Smooth muscle cell (in vitro differentiated cells): ENCODE results near the gene HYLS1. TPM values are rescaled to one million over a fixed set of nuclear protein-coding genes. Genes with fewer than 3 reads are reported as not detected.

Source experiments
- DNase-seq: peaks from one replicate; lab custom pipeline; 2025; ENCODE audit not compliant: unreplicated experiment; lab: John Stamatoyannopoulos, UW
- H2AFZ ChIP-seq: fragments of 200-600 bp; sonication (generic); 2 replicates; pipeline ENCODE4 v1.6.0; 2016; ENCODE audit warnings: antibody characterized with exemption, low read depth, mild to moderate bottlenecking
- H3F3A ChIP-seq: fragments of 200-600 bp; sonication (generic); 2 replicates; pipeline ENCODE4 v1.6.0; 2017; ENCODE audit warnings: antibody characterized with exemption, low read depth
- H3K27ac ChIP-seq: fragments of 200-600 bp; sonication (generic); 2 replicates; pipeline ENCODE4 v1.5.1; 2016; ENCODE audit warnings: low read depth, mild to moderate bottlenecking
- H3K27me3 ChIP-seq: fragments of 200-600 bp; sonication (generic); 2 replicates; pipeline ENCODE4 v1.6.1; 2016; ENCODE audit warnings: low read depth, mild to moderate bottlenecking
- H3K36me3 ChIP-seq: fragments of 200-600 bp; sonication (generic); 2 replicates; pipeline ENCODE4 v1.5.1; 2016; ENCODE audit warnings: low read depth
- H3K4me1 ChIP-seq: fragments of 200-600 bp; sonication (generic); 2 replicates; pipeline ENCODE4 v1.5.1; 2016; ENCODE audit warnings: low read depth
- H3K4me2 ChIP-seq: fragments of 200-600 bp; sonication (generic); 2 replicates; pipeline ENCODE4 v1.6.0; 2016; ENCODE audit warnings: mild to moderate bottlenecking
- H3K4me3 ChIP-seq: fragments of 200-600 bp; sonication (generic); 2 replicates; pipeline ENCODE4 v1.5.1; 2016; ENCODE audit warnings: mild to moderate bottlenecking
- H3K79me2 ChIP-seq: fragments of 200-600 bp; sonication (generic); 2 replicates; pipeline ENCODE4 v1.6.0; 2016; ENCODE audit warnings: low read depth, mild to moderate bottlenecking
- H3K9ac ChIP-seq: fragments of 200-600 bp; sonication (generic); 2 replicates; pipeline ENCODE4 v1.6.0; 2016; ENCODE audit warnings: low read depth
- H3K9me3 ChIP-seq: fragments of 200-600 bp; sonication (generic); replicated peaks from 2 replicates; pipeline ENCODE4 v1.5.1; 2016; ENCODE audit warnings: low read depth
- H4K20me1 ChIP-seq: fragments of 200-600 bp; sonication (generic); 2 replicates; pipeline ENCODE4 v1.6.0; 2016; ENCODE audit warnings: low read depth
- CTCF ChIP-seq: fragments of 200-600 bp; sonication (generic); IDR thresholded peaks from 2 replicates; pipeline ENCODE4 v1.5.1; 2017; ENCODE audit warnings: borderline replicate concordance, mild to moderate bottlenecking, antibody characterized with exemption; ENCODE audit not compliant: insufficient read depth, poor library complexity, severe bottlenecking
- WGBS: methylation state at CpG from one replicate; pipeline ENCODE4 v1.1.7; 2016; ENCODE audit warnings: low lambda C conversion rate; 5-methylcytosine and 5-hydroxymethylcytosine counted together
- polyA plus RNA-seq: library from polyadenylated mRNA; unstranded; fragments of >200 nt; fragmentation: Nextera tagmentation; extraction: Ambion mirVana; gene quantifications from 2 replicates; pipeline ENCODE4 v1.2.1, GENCODE V29; 2016
- total RNA-seq: library from RNA; depleted of rRNA; stranded (reverse); fragments of >200 nt; gene quantifications from 2 replicates; pipeline ENCODE4 v1.2.3, GENCODE V29; 2014

The HYLS1 gene
- total and polyA plus RNA-seq, 2 experiments from 2014 or later = 4.1 to 6.4 TPM

- Histone ChIP-seq H3K27me3 (no peaks in the 10 kb centered on the region), H2AFZ (no peak within 1 kb of the TSS), H4K20me1 (no peaks in the 10 kb centered on the region), H3K4me1 (peaks cover 3% of the 10 kb centered on the region), H3K9ac (no peak within 1 kb of the TSS), H3F3A (no peaks in the 10 kb centered on the region), H3K4me2 (no peak within 1 kb of the TSS), H3K27ac (no peak within 1 kb of the TSS), H3K9me3 (no peaks in the 10 kb centered on the region), H3K4me3 (no peak within 1 kb of the TSS), H3K36me3 (no peaks in the 10 kb centered on the region), H3K79me2 (no peaks in the 10 kb centered on the region)
- no peak for DNase-seq
- 87% methylated on average over 8 of the region's 8 CpGs for WGBS
- TF ChIP-seq CTCF = no peak
Observed at GRCh38 chr11:125945797-125946520, 58.5 kb downstream of the HYLS1 start, which contains the start of gene VSIG10L2. Gene VSIG10L2, plus strand, starts transcription at chr11:125946044. Its CDS starts 12 bp downstream, at chr11:125946056.

DNA sequence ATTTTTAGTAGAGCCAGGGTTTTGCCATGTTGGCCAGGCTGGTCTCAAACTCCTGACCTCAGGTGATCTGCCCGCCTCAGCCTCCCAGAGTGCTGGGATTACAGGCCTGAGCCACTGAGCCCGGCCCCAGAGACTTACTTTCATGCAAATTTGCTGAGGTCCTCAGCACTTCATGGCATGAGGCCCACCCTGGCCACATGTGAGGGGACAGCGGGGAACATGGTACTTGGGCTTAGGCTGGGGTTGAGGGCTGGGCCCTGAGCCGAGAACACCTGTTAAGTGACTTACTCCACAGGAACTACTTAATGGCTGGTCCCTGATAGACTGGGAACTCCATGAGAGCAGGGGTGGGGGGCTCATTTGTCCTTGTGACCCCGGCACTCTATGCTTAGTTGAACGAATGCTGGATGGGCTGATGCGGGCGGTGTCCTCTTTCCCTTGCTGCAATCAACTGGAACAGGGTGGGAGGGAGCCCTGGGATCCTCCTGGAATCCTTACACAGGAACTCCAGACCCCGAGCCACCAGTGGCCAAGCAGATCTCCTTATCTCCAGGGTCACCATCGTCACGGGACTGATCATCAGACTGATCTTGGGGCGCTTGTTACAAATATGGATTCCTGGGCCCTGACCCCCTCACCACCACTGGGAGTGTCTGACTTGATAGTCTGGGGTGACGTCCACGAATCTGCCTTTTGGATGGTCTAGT lies 59.4 kb downstream of the HYLS1 start:
- no peak overlapping the region for H3K4me3 ChIP-seq
- no peaks in the 10 kb centered on the region for H3F3A ChIP-seq
- no peak overlapping the region for H3K27ac ChIP-seq
- H4K20me1 ChIP-seq = no peaks in the 10 kb centered on the region
- H3K9me3 ChIP-seq = no peaks in the 10 kb centered on the region
- peaks cover 3% of the 10 kb centered on the region for H3K4me1 ChIP-seq
- no peaks in the 10 kb centered on the region for H3K36me3 ChIP-seq
- DNase-seq = no peak
- H3K9ac ChIP-seq = no peak overlapping the region
- no peak overlapping the region for H3K4me2 ChIP-seq
- WGBS = 93% methylated on average over 14 of the region's 14 CpGs
- H3K79me2 ChIP-seq = no peaks in the 10 kb centered on the region
- H2AFZ ChIP-seq = no peak overlapping the region
- H3K27me3 ChIP-seq = no peaks in the 10 kb centered on the region
- TF ChIP-seq CTCF = no peak

DNA sequence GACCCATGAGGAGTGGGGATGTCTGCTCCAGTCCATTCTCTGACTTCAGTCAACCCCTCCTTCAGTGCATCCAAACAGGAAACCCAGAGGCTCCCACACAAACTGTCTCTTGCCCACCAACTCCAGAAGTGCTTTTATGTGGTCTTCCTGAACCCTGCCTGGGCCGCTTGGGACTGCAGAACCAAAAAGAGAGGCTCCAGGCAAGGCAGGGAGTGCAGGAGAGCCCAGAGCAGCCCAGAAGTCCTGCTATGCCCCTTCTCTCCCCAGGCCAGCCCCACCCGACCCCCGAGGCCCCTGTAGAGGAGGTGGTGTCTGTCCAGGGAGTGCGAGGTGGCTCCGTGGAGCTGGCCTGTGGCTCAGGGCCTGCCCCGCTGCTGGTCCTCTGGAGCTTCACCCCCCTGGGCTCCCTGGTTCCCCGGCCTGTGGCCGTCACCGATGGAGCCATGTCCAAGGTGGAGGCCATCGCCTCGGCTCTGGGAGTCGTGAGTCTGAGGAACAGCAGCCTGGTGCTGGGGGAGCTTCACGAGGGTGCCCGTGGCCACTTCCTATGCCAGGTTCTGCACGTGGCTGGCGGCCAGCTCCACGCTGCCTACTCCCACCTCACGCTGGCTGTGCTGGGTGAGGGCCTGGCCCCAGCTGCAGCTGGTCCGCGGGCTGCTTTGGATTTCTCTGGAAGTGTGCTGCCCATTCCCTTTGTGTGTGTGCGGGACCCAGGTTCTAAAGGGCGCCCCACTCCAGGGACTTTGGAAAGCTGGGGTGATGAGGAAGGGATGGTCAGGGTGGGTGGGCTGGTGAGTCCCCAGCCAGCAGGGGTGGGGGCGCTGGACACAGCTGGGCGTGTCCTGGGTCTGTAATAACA lies 60.2 kb downstream of the HYLS1 start:
- no peak for TF ChIP-seq CTCF
- Histone ChIP-seq H2AFZ (no peak overlapping the region), H3F3A (no peaks in the 10 kb centered on the region), H4K20me1 (no peaks in the 10 kb centered on the region), H3K4me3 (no peak overlapping the region), H3K9ac (no peak overlapping the region), H3K79me2 (no peaks in the 10 kb centered on the region), H3K27ac (no peak overlapping the region), H3K27me3 (no peaks in the 10 kb centered on the region), H3K36me3 (no peaks in the 10 kb centered on the region), H3K9me3 (no peaks in the 10 kb centered on the region), H3K4me1 (no peaks in the 10 kb centered on the region), H3K4me2 (no peak overlapping the region)
- DNase-seq = no peak
- WGBS = 94% methylated on average over 22 of the region's 24 CpGs
